ENCODE measurements around the gene DNMBP. TPM values are rescaled to one million over a fixed set of nuclear protein-coding genes. Genes with fewer than 3 reads are reported as not detected.
"Not testable (repeated sequence)": the region's sequence is repeated elsewhere in the genome, so short reads cannot be mapped to it uniquely, and the experiment has no call there.

DNMBP gene
- total RNA-seq, 2 donors from 2014 or later: 17.9 to 34.2 TPM

DNA sequence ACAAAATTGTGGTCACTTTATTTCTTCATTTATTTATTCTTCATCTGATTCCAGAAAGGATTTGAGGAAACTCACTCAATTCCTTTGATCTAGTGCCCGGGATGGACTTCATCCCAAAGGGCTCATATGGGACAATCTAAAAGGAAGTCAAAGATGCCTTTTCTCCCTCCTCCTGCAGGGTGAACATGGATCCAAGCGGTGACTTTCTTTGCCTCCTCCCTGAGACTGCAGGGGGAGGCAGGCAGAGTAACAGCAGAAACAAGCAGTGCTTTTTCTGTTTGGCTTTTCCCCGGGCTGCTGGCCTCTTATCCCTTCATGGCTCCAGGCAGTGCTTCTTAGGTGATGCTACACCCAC lies 10.0 kb upstream of the DNMBP start:
- ATAC-seq (ENCODE audit: insufficient number of reproducible peaks, low FRiP score, low read depth): no peak
- Histone ChIP-seq H3K4me3 (no peak overlapping the region), H3K27me3 (replicated peaks; ENCODE audit: insufficient read depth) (no peaks in the 10 kb centered on the region), H3K36me3 (no peaks in the 10 kb centered on the region), H3K9me3 (no peaks in the 10 kb centered on the region), H3K27ac (no peak overlapping the region), H3K4me1 (ENCODE audit: control insufficient read depth in 1 of 2, low read depth in 2 of 2) (no peaks in the 10 kb centered on the region)
- TF ChIP-seq, protein P1, sequence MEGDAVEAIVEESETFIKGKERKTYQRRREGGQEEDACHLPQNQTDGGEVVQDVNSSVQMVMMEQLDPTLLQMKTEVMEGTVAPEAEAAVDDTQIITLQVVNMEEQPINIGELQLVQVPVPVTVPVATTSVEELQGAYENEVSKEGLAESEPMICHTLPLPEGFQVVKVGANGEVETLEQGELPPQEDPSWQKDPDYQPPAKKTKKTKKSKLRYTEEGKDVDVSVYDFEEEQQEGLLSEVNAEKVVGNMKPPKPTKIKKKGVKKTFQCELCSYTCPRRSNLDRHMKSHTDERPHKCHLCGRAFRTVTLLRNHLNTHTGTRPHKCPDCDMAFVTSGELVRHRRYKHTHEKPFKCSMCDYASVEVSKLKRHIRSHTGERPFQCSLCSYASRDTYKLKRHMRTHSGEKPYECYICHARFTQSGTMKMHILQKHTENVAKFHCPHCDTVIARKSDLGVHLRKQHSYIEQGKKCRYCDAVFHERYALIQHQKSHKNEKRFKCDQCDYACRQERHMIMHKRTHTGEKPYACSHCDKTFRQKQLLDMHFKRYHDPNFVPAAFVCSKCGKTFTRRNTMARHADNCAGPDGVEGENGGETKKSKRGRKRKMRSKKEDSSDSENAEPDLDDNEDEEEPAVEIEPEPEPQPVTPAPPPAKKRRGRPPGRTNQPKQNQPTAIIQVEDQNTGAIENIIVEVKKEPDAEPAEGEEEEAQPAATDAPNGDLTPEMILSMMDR (IDR thresholded peaks at IDR 0.05): no peak
- DNase-seq (ENCODE audit: low spot score): no peak

DNA sequence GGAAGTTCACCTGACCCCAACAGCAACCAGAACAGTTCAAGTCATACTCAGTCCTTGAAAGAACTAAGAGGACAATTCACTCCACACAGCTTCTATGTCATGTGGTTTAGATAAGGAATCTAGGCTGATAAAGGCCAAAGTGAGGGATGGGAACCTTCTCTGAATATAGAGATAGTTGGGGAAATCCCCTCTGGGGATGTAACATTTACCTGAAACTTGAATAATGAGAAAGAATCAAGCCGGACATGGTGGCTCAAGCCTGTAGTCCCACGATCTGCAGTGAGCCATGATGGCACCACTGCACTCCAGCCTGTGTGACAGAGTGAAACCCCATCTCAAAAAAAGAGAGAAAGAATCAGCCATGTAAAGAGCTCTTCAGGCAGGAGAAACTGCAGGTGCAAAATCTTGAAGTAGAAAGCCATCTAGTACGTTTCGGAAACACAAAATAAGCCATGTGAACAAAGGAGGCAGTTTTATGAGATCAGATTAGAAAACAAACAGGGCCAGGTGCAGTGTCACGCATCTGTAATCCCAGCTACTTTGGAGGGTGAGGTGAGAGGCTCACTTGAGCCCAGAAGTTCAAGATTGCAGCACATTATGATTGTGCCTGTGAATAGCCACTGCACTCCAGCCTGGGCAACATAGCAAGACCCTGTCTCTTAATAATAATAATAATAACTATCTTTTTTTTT lies 4.5 kb upstream of the DNMBP start:
- H3K4me1 ChIP-seq (ENCODE audit: control insufficient read depth in 1 of 2, low read depth in 2 of 2): no peaks in the 10 kb centered on the region
- no peaks in the 10 kb centered on the region for H3K27me3 ChIP-seq (replicated peaks; ENCODE audit: insufficient read depth)
- no peaks in the 10 kb centered on the region for H3K9me3 ChIP-seq
- no peak overlapping the region for H3K4me3 ChIP-seq
- H3K27ac ChIP-seq: no peak overlapping the region
- DNase-seq (ENCODE audit: low spot score) (no peak), ATAC-seq (ENCODE audit: insufficient number of reproducible peaks, low FRiP score, low read depth) (no peak)
- TF ChIP-seq, protein P1 (IDR thresholded peaks at IDR 0.05): no peak
- H3K36me3 ChIP-seq: no peaks in the 10 kb centered on the region

DNA sequence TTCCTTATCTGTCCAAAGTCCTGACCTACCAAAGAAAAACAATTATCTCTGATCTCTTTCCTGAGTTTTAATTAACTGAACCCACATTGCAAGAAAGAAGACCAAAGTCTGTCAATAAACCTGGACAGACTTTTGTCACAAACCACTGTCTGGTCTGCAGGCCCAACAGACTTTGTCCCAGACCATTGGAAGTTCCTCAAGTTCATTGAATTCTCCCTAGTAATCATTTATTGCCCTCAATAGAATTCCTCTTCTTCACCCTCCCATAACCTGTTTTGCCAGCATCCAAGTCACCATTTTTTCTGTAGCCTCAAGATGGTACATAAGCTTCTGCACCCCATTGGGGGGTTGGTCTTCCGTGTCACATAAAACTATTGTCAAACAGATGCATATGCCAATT lies 3.9 kb upstream of the DNMBP start:
- no peaks in the 10 kb centered on the region for H3K36me3 ChIP-seq
- peaks cover 0 to 4% of the 10 kb centered on the region in 2 donors for H3K4me1 ChIP-seq (ENCODE audit: control insufficient read depth in 1 of 2, low read depth in 2 of 2)
- ATAC-seq (ENCODE audit: insufficient number of reproducible peaks, low FRiP score, low read depth): no peak
- no peaks in the 10 kb centered on the region for H3K27me3 ChIP-seq (replicated peaks; ENCODE audit: insufficient read depth)
- no peak for DNase-seq (ENCODE audit: low spot score)
- TF ChIP-seq, protein P1 (IDR thresholded peaks at IDR 0.05): no peak
- no peak overlapping the region for H3K27ac ChIP-seq
- H3K4me3 ChIP-seq: no peak overlapping the region
- H3K9me3 ChIP-seq: no peaks in the 10 kb centered on the region

DNA sequence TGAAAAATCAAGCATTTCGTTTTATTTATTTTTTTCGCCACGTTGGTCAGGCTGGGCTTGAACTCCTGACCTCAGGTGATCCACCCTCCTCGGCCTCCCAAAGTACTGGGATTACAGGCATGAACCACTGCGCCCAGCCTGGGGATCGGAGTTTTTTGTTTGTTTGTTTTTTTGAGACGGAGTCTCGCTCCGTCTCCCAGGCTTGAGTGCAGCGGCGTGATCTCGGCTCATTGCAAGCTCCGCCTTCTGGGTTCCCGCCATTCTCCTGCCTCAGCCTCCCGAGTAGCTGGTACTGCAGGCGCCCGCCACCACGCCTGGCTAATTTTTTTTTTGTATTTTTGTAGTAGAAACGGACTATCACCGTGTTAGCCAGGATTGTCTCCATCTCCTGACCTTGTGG lies 2.2 kb upstream of the DNMBP start:
- DNase-seq (ENCODE audit: low spot score); H3K27me3 ChIP-seq (replicated peaks; ENCODE audit: insufficient read depth); H3K9me3 ChIP-seq; ATAC-seq (ENCODE audit: insufficient number of reproducible peaks, low FRiP score, low read depth); H3K4me3 ChIP-seq; H3K36me3 ChIP-seq; H3K27ac ChIP-seq: not testable (repeated sequence)
- H3K4me1 ChIP-seq (ENCODE audit: control insufficient read depth in 1 of 2, low read depth in 2 of 2): peaks cover 13 to 20% of the 10 kb centered on the region in 2 donors

DNA sequence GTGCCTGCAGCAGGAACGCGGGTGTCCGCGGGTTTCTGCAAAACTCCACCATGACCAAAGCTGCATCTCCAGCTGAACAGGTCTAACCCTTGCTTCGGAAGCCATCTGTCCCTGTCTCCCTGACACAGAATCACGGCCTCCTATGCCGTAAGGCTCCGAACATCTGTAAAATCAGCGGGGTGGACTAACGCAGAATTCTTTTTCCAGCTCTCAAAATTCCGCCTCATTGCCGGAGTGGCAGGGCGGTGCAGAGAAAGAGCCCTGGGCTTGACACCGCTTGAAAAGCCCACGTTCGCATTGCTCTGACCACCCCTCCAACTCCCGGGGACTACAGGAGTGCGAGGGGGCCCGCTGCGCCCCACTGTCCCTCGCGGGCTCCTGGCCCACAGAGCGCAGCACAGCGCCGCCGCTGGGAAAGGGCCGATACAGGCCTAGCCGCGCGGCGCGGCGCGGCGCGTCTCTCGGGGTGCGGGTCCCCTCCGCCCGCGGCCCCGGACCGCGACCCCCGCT lies 409 bp downstream of the DNMBP start:
- ATAC-seq (ENCODE audit: insufficient number of reproducible peaks, low FRiP score, low read depth) (peak; percentile 17), DNase-seq (ENCODE audit: low spot score) (no peak)
- TF ChIP-seq, protein P1 (IDR thresholded peaks at IDR 0.05): no peak
- peaks cover 13 to 29% of the 10 kb centered on the region in 2 donors for H3K4me1 ChIP-seq (ENCODE audit: control insufficient read depth in 1 of 2, low read depth in 2 of 2)
- no peaks in the 10 kb centered on the region for H3K27me3 ChIP-seq (replicated peaks; ENCODE audit: insufficient read depth)
- peak overlapping the region; percentile 54 to 64 for H3K27ac ChIP-seq
- no peaks in the 10 kb centered on the region for H3K36me3 ChIP-seq
- H3K9me3 ChIP-seq: no peaks in the 10 kb centered on the region
- H3K4me3 ChIP-seq: peak overlapping the region; percentile 91
